Raji (cell line): ENCODE results near the gene IQGAP1.

Experiments used
- POLR2A ChIP-seq: IDR thresholded peaks from 2 replicates; pipeline ENCODE4 v1.6.1; 2011; ENCODE audit warnings: low read depth, low read length, control low read depth; ENCODE audit not compliant: insufficient read depth

IQGAP1 gene

GRCh38 chr15:90482124-90483011 is 94.3 kb downstream of the IQGAP1 start:
- no peak for TF ChIP-seq POLR2A

DNA sequence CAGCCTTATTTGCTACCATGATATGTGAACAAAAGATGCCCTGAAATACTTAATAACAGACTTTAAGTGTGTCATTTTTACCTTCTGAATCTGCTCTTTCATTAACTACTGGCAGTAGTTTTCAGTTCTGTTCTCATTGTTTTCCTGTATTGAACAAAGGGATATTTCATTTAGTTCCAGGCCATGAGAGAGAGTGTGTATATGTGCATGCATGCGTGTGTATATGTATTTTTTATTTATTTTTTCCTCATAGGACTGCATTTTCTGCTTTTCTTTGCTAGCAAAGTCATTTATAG is 94.9 kb downstream of the IQGAP1 start:
- TF ChIP-seq POLR2A: no peak

- TF ChIP-seq POLR2A: no peak
These were observed 95.6 kb downstream of the IQGAP1 start for GRCh38 chr15:90483637-90484036.

DNA sequence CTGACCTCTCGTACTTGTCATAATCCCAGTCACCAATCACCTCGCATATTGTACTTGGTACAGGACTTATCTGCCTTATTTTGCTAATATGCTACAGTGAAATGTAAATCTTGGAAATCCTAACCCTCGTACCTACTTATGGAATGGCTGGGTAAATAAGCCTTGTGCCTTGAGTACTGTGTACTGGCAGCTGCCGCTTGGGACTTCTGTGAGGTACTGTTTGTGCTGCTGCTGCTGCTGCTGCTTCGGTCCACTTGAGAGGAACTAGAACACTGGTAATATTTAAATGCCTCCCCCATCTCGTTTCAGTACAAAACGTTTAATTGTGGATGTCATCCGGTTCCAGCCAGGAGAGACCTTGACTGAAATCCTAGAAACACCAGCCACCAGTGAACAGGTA is 99.1 kb downstream of the IQGAP1 start:
- TF ChIP-seq POLR2A: no peak

DNA sequence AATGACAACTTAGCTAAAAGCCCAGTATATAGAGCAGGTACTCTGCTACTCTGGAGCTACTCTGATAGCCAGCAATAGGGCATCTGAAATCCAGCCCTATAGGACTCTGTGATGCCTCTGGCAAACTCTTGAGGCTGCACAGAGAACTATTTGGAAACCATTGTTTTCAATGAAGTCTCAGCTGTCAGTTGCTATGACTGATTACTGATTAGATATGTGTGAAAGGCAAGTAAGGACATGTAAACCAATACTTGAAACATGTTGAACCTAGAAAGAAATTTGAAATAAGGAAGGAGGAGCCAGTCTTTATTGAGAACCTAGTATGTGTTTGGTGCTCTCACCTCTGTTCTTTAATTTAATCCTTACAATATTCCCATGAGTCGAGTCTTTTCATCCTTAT is 101.5 kb downstream of the IQGAP1 start:
- TF ChIP-seq POLR2A: no peak

DNA sequence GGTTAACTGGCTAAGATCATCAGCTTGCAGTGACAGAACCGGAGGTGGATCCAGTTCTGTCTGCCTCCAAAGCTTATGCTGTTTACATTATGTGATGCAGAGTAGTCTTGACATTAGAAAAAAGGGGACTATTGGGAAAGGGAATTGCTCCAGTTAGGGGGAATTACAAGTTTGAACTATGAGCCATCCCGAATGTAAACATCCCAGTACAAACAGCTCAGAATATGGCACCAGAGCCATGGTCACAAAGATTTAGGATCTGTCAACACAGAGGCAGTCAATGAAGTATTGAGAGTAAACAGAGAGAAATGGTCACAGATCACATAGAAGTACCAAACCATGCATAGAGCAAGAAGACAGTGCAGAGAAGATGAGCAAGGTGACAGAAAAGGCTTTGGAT is 101.9 kb downstream of the IQGAP1 start:
- no peak for TF ChIP-seq POLR2A

GRCh38 chr15:90493647-90494046 is 105.6 kb downstream of the IQGAP1 start:
- TF ChIP-seq POLR2A: no peak

- no peak for TF ChIP-seq POLR2A
These were observed 107.0 kb downstream of the IQGAP1 start for GRCh38 chr15:90495067-90495466.

GRCh38 chr15:90496791-90497190 is 108.7 kb downstream of the IQGAP1 start:
- TF ChIP-seq POLR2A: no peak

- TF ChIP-seq POLR2A: no peak
These were observed 109.3 kb downstream of the IQGAP1 start for GRCh38 chr15:90497376-90497775.

- TF ChIP-seq POLR2A: no peak
These were observed 109.9 kb downstream of the IQGAP1 start for GRCh38 chr15:90497912-90498311.

GRCh38 chr15:90500171-90500570 is 112.1 kb downstream of the IQGAP1 start:
- TF ChIP-seq POLR2A: no peak

GRCh38 chr15:90501898-90502297 is 113.9 kb downstream of the IQGAP1 start:
- no peak for TF ChIP-seq POLR2A

- no peak for TF ChIP-seq POLR2A
These were observed 124.2 kb downstream of the IQGAP1 start for GRCh38 chr15:90512276-90512675.

DNA sequence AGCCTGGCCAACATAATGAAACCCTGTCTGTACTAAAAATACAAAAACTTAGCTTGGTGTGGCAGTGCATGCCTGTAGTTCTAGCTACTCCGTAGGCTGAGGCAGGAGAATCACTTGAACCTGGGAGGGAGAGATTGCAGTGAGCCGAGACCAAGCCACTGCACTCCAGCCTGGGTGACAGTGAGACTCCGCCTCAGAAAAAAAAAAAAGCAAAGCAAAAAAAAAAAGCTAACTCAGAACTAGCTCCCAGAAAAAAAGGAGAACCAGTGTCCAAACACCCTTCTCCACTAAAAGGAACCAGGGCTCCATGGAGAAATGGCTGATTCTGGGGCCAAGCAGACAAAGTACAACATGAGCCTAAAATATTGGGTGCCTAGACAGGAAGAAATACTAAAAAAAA is 124.9 kb downstream of the IQGAP1 start:
- TF ChIP-seq POLR2A: no peak

- TF ChIP-seq POLR2A: no peak
These were observed 125.4 kb downstream of the IQGAP1 start for GRCh38 chr15:90513448-90513847.

DNA sequence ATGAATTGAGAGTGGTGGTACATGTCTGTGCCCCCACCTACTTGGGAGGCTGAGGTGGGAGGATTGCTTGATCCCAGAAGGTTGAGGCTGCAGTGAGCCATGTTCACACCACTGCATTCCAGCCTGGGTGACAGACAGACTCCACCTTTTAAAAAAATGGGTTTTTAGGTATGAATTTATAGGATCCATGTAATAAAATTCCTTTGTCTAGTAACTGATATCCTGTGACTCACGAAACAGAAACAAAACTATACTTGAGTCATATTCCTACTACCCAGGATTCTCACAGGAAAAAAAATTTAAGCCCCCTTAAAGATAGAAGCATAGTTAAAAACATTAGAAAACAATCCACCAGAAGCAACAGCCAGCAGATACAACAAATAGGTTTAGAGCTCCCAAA is 131.6 kb downstream of the IQGAP1 start:
- no peak for TF ChIP-seq POLR2A
